Measurements from ENCODE around the gene CLECL1. TPM values are rescaled to one million over a fixed set of nuclear protein-coding genes. Genes with fewer than 3 reads are reported as not detected.
A peak's percentile ranks its signal among the peaks of the same experiment; 100 is the strongest.

The CLECL1 gene
- total RNA-seq, 6 donors from 2014 or later, result 0.98 to 33.5 (median 1.0) TPM; not detected in 3

DNA sequence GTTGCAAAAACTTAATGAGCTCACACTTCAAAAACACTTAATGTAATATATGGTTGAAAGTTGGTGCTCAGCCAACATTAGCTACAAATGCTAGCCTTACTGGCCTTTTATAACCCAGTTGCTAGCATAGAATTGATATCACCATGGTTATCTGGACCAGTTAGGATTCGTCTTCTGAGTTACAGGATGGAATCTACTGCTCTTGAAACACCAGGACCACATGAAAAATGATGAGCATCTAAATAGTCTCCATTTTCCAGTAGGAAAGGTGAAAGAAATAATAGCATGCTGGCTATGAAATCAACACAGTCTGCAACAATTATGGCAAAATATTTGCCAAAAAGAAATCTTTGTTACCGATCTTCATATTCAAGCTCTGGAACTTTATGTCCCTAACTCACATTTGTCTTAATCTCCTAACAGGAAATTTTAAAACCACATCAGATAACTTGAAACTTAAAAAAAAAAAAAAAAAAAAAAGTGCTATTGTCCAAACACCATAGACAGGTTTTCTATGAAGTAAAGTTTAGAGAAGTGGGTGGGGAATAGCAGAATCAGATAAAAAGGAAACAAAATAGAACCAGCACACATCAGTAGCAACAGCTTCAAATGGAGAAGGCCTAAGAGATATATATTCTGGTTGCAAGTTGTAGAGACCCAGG, 40.5 kb upstream of the CLECL1 start:
- no peak for TF ChIP-seq POLR2AphosphoS5 (IDR thresholded peaks at IDR 0.05)
- no peak overlapping the region for H3K27ac ChIP-seq
- WGBS, 2 donors, result 64 to 75% methylated on average over 2 of the region's 2 CpGs
- H3K4me1 ChIP-seq, result no peaks in the 10 kb centered on the region
- no peak for ATAC-seq (ENCODE audit: low FRiP score in 2 of 2)
- no peaks in the 10 kb centered on the region for H3K9me3 ChIP-seq
- no peaks in the 10 kb centered on the region for H3K27me3 ChIP-seq
- no peaks in the 10 kb centered on the region for H3K36me3 ChIP-seq
- no peak for DNase-seq
- H3K4me3 ChIP-seq, result no peak overlapping the region

DNA sequence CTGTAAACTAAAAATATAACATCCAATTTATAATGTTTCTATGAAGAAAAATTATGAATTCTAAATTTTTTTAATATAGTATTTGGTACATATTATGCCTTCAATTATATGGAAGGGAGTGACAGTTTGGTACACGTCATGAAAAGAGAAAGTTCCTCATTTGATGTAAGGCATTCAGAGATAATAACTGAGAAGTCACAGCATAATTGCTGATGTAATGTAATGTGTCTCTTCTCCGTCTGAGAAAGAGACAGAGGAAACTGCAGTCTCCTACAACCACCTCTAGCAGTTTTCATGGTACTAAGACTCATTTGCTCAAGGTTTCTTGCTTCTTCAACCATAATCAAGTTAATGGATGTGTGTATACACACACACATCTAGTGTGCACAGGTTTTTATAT, 30.1 kb upstream of the CLECL1 start:
- peaks cover 0 to 8% (median 0%) of the 10 kb centered on the region in 4 donors for H3K4me1 ChIP-seq
- TF ChIP-seq POLR2A (IDR thresholded peaks at IDR 0.05) (no peak), POLR2AphosphoS5 (IDR thresholded peaks at IDR 0.05) (no peak), EP300 (IDR thresholded peaks at IDR 0.05) (no peak)
- TF ChIP-seq, protein P1, sequence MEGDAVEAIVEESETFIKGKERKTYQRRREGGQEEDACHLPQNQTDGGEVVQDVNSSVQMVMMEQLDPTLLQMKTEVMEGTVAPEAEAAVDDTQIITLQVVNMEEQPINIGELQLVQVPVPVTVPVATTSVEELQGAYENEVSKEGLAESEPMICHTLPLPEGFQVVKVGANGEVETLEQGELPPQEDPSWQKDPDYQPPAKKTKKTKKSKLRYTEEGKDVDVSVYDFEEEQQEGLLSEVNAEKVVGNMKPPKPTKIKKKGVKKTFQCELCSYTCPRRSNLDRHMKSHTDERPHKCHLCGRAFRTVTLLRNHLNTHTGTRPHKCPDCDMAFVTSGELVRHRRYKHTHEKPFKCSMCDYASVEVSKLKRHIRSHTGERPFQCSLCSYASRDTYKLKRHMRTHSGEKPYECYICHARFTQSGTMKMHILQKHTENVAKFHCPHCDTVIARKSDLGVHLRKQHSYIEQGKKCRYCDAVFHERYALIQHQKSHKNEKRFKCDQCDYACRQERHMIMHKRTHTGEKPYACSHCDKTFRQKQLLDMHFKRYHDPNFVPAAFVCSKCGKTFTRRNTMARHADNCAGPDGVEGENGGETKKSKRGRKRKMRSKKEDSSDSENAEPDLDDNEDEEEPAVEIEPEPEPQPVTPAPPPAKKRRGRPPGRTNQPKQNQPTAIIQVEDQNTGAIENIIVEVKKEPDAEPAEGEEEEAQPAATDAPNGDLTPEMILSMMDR (IDR thresholded peaks at IDR 0.05), result no peak
- DNase-seq (no peak), ATAC-seq (ENCODE audit: low FRiP score in 2 of 2) (no peak)
- H3K9me3 ChIP-seq, result no peaks in the 10 kb centered on the region
- no peak overlapping the region for H3K27ac ChIP-seq
- 56 to 60% methylated on average over 2 of the region's 2 CpGs for WGBS, 2 donors
- no peak overlapping the region for H3K4me3 ChIP-seq
- no peaks in the 10 kb centered on the region for H3K27me3 ChIP-seq
- no peaks in the 10 kb centered on the region for H3K36me3 ChIP-seq

DNA sequence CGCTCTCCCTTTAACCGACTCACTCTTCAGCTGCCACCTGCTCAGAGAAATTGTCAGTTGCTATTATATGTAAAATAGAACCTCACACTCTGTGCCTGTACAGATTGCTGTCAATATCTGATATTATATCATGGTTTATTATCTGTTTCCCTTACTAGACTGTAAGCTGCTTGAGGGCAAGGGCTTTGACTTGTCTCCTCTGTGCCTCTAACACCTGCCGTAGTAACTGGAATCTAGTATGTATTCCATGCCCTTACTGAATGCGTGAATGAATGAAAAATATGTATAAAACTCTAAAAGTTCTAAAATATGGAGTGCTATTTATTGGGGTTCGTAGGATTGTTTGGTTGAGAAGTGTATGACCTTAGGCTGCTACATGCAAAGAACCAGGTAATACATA, 29.5 kb upstream of the CLECL1 start:
- Histone ChIP-seq H3K27ac (peak overlapping the region in 2 of 4 donors; percentile 6 to 73), H3K9me3 (no peaks in the 10 kb centered on the region), H3K27me3 (no peaks in the 10 kb centered on the region), H3K4me1 (peaks cover 0 to 8% (median 0%) of the 10 kb centered on the region in 4 donors), H3K36me3 (no peaks in the 10 kb centered on the region), H3K4me3 (no peak overlapping the region)
- ATAC-seq (ENCODE audit: low FRiP score in 2 of 2) (no peak), DNase-seq (no peak)
- TF ChIP-seq EP300 (IDR thresholded peaks at IDR 0.05) (no peak), POLR2A (IDR thresholded peaks at IDR 0.05) (no peak), POLR2AphosphoS5 (IDR thresholded peaks at IDR 0.05) (no peak)
- TF ChIP-seq, protein P1 (IDR thresholded peaks at IDR 0.05), result no peak
- 97% methylated on average over 5 of the region's 5 CpGs for WGBS, 2 donors

DNA sequence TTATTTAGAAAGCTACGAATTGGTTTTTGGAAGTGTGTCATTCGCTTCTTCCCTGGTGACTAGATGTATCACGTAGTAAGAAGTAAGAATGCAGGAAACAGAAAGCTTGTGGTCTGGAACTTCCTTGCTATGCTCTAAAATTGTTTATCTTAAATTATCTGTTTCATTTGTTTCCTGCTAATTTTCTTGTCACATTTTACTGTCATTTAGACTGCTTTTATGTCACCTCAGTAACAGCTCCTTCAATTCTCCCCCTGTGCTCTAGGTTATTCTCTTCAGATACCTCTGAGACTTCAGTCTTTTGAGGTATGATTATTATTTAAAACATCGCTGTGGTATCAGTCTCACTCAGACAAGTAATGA, 28.5 kb upstream of the CLECL1 start:
- H3K36me3 ChIP-seq, result no peaks in the 10 kb centered on the region
- peaks cover 0 to 8% (median 0%) of the 10 kb centered on the region in 4 donors for H3K4me1 ChIP-seq
- TF ChIP-seq EP300 (IDR thresholded peaks at IDR 0.05), result peak in 2 of 4 donors; percentile 3 to 8
- no peak for TF ChIP-seq POLR2AphosphoS5 (IDR thresholded peaks at IDR 0.05)
- no peaks in the 10 kb centered on the region for H3K27me3 ChIP-seq
- ATAC-seq (ENCODE audit: low FRiP score in 2 of 2) (no peak), DNase-seq (no peak)
- H3K9me3 ChIP-seq, result no peaks in the 10 kb centered on the region
- WGBS, 2 donors, result 53 to 60% methylated on average over 4 of the region's 4 CpGs
- peak overlapping the region; percentile 36 to 73 (median 63) for H3K27ac ChIP-seq
- H3K4me3 ChIP-seq, result peak overlapping the region in 2 of 4 donors; percentile 28

DNA sequence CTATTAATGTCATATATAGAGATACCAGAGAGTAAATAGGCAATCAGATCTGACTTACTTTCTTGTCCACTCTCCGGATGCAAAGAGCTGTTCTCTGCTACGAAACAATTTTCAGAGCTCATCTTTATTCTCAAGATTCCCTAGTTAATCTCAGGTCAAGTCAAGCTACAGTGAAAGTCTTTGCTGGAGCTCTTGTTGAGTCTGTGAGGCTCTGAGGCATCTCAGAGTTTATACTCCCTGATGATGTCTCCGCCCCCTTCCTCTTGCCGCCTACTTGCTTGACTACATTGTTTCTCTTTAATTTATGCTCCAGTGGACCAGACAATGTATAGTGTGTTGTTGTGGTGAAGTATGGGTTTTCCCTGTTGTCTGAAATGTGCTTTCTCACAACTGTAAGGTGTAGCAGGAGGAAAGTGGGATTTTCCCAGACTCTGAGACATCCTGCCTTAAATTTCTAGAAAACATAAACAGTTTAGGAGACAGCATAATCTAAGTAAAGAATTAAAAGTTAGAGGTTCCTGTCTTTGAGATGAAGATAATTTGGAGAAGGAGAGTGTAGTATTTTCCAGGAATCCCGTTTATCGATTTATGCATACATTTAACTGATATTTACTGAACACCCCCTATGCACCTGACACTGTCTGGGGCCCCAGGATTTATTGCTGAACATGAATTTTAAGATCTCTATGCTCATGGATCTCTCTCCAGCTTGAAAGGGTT, 28.0 kb upstream of the CLECL1 start, which contains the start of gene CD69:
TSS of gene CD69 (minus strand) at position 203 of the 720 bp plus-strand sequence. CDS start at position 122, 81 bp downstream.
- peak within 1 kb of the TSS; percentile 36 to 73 (median 63) for H3K27ac ChIP-seq
- H3K27me3 ChIP-seq, result no peaks in the 10 kb centered on the region
- TF ChIP-seq, protein P1 (IDR thresholded peaks at IDR 0.05), result no peak
- TF ChIP-seq EP300 (IDR thresholded peaks at IDR 0.05), result no peak
- peak in 3 of 4 donors; percentile 41 to 74 (median 47) for TF ChIP-seq POLR2A (IDR thresholded peaks at IDR 0.05)
- peak; percentile 55 to 62 for TF ChIP-seq POLR2AphosphoS5 (IDR thresholded peaks at IDR 0.05)
- peak in 1 of 2 donors; percentile 65 for DNase-seq
- peak within 1 kb of the TSS in 3 of 4 donors; percentile 28 to 36 (median 28) for H3K4me3 ChIP-seq
- no peaks in the 10 kb centered on the region for H3K36me3 ChIP-seq
- peaks cover 0 to 8% (median 0%) of the 10 kb centered on the region in 4 donors for H3K4me1 ChIP-seq
- no peaks in the 10 kb centered on the region for H3K9me3 ChIP-seq
- ATAC-seq (ENCODE audit: low FRiP score in 2 of 2), result peak in 1 of 2 donors; percentile 53
- 35 to 48% methylated on average over 6 of the region's 6 CpGs for WGBS, 2 donors

All from upper lobe of left lung (tissue), 6 donors.